ENCODE results near the gene DYNC1H1. TPM values are rescaled to one million over a fixed set of nuclear protein-coding genes. Genes with fewer than 3 reads are reported as not detected.

The DYNC1H1 gene
- total RNA-seq, 4 donors from 2014 or later: 546 to 624 (median 593) TPM

GRCh38 chr14:101958418-101959180 is 5.8 kb upstream of the DYNC1H1 start:
- intact Hi-C loops (cut with DNase I; ENCODE audit: low total_unique reads): no loop called here
- no peak overlapping the region for H3K4me3 ChIP-seq (ENCODE audit: low read depth, poor library complexity, severe bottlenecking)
- TF ChIP-seq POLR2A (IDR thresholded peaks at IDR 0.05): no peak
- TF ChIP-seq CTCF (IDR thresholded peaks at IDR 0.05): no peak
- WGBS, 2 donors: 64 to 67% methylated on average over 11 of the region's 11 CpGs
- peak in 1 of 2 donors; percentile 84 for DNase-seq (ENCODE audit: low spot score in 2 of 2)

GRCh38 chr14:101959277-101959676 is 5.1 kb upstream of the DYNC1H1 start:
- TF ChIP-seq POLR2A (IDR thresholded peaks at IDR 0.05) (no peak), CTCF (IDR thresholded peaks at IDR 0.05) (no peak)
- intact Hi-C loops (cut with DNase I; ENCODE audit: low total_unique reads): no loop called here
- H3K4me3 ChIP-seq (ENCODE audit: low read depth, poor library complexity, severe bottlenecking): no peak overlapping the region
- 83 to 94% methylated on average over 2 of the region's 2 CpGs for WGBS, 2 donors
- peak in 1 of 2 donors; percentile 9 for DNase-seq (ENCODE audit: low spot score in 2 of 2)

- peak in 1 of 2 donors; percentile 80 for DNase-seq (ENCODE audit: low spot score in 2 of 2)
- TF ChIP-seq POLR2A (IDR thresholded peaks at IDR 0.05) (no peak), CTCF (IDR thresholded peaks at IDR 0.05) (no peak)
- 51 to 56% methylated on average over 13 of the region's 13 CpGs for WGBS, 2 donors
- intact Hi-C loops (cut with DNase I; ENCODE audit: low total_unique reads): loop anchor here (10.0 kb wide), 2 partner anchors 135 to 355 kb away; partner anchors contain the start of gene ZNF839
- H3K4me3 ChIP-seq (ENCODE audit: low read depth, poor library complexity, severe bottlenecking): no peak overlapping the region
Observed at GRCh38 chr14:101960225-101960624, 4.1 kb upstream of the DYNC1H1 start.

GRCh38 chr14:101961011-101961721 is 3.2 kb upstream of the DYNC1H1 start:
- no peak overlapping the region for H3K4me3 ChIP-seq (ENCODE audit: low read depth, poor library complexity, severe bottlenecking)
- intact Hi-C loops (cut with DNase I; ENCODE audit: low total_unique reads): loop anchor here (10.0 kb wide), 2 partner anchors 134 to 354 kb away; partner anchors contain the start of gene ZNF839
- TF ChIP-seq CTCF (IDR thresholded peaks at IDR 0.05) (peak in 1 of 3 donors; percentile 77), POLR2A (IDR thresholded peaks at IDR 0.05) (no peak)
- DNase-seq (ENCODE audit: low spot score in 2 of 2): peak; percentile 67 to 94
- 26 to 49% methylated on average over 11 to 19 of the region's 19 CpGs for WGBS, 2 donors

- peak in 1 of 2 donors; percentile 79 for DNase-seq (ENCODE audit: low spot score in 2 of 2)
- intact Hi-C loops (cut with DNase I; ENCODE audit: low total_unique reads): loop anchor here (10.0 kb wide), 2 partner anchors 133 to 353 kb away; partner anchors contain the start of gene ZNF839
- WGBS, 2 donors: 78 to 91% methylated on average over 8 to 9 of the region's 9 CpGs
- TF ChIP-seq CTCF (IDR thresholded peaks at IDR 0.05) (no peak), POLR2A (IDR thresholded peaks at IDR 0.05) (no peak)
- no peak overlapping the region for H3K4me3 ChIP-seq (ENCODE audit: low read depth, poor library complexity, severe bottlenecking)
Observed at GRCh38 chr14:101961746-101962502, 2.4 kb upstream of the DYNC1H1 start.

Data from lower leg skin (tissue), 4 donors.